IPS-NIHi11 (cell line): ENCODE measurements around the gene PTK6.
"Not testable (repeated sequence)": the region's sequence is repeated elsewhere in the genome, so short reads cannot be mapped to it uniquely, and the experiment has no call there.

Experiments
- DNase-seq: peaks from one replicate; pipeline ENCODE4 v3.0.0; 2012; ENCODE audit warnings: mixed read lengths, low spot score

The PTK6 gene

GRCh38 chr20:63536997-63537524, at the start of gene PTK6:
Gene PTK6 (minus strand): TSS chr20:63537376. CDS start chr20:63537314, 62 bp downstream.
- DNase-seq, result no peak

- DNase-seq, result no peak
These were observed 49.6 kb upstream of the PTK6 start for GRCh38 chr20:63586797-63587196.

- no peak for DNase-seq
These were observed 48.7 kb upstream of the PTK6 start for GRCh38 chr20:63585616-63586565.

GRCh38 chr20:63582382-63583063, 45.3 kb upstream of the PTK6 start:
- no peak for DNase-seq

DNA sequence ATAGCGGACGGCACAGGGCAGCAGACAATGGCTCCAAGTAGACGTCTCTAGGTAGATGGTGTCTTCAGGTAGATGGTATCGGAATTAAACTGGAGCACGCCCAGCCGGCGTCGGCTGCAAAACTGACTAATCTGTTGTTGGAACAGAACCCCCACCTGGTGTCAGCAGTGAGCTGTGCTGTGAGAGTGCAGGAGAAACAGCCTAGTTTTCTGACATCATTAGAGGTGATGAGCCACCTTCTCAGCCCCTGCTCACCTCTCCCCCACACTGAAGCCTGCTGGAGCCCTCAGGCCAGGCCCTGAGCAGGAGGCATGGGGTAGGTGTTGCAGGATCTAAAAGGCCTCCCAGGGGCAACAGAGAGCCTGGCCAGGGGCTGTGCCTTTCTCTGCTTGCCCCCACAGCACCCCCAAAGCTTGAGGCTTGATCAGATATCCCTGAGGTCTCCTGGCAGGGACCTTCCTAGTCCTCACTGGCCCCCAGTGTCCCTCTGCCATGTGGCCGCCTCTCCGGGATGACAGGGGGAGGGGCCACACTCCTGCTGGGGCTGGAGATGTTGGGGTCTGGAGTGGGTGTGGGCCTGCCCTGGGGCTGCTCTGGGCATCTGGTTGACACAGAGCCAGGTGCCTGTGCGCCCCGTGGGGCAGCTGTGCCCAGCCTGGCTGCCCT, 43.8 kb upstream of the PTK6 start:
- peak; percentile 66 for DNase-seq

DNA sequence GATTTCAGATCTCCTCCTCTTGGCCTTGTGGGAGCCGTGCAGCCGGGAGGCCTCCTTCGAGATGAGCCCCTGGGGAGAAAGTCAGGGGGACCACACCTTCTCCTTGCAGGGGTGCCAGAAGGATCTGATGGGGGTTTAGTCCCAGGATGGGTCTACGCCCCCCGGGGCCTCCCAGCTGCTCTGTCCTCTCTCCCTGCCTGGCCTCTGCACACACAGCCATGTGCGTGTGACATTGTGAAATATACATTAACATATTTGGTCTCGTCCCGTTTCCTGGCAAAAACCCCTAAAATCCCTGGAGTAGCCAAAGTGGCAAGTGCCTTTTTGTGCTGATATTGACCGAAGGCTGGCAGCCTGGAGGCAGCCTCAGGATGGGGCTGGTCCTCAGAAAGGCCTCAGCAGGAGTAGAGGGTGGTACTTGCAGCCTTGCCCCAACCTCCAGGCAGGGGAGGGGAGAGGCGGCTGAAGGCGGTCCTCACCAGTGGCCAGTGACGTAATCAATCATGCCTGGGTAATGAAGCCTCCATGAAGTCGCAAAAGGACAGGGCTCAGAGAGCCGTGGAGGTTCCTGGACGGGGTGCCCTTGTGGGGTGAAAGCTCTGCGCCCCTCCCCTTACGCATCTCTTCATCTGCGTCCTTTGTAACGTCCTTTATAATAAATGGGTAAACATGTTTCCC, 42.0 kb upstream of the PTK6 start:
- DNase-seq, result no peak

DNA sequence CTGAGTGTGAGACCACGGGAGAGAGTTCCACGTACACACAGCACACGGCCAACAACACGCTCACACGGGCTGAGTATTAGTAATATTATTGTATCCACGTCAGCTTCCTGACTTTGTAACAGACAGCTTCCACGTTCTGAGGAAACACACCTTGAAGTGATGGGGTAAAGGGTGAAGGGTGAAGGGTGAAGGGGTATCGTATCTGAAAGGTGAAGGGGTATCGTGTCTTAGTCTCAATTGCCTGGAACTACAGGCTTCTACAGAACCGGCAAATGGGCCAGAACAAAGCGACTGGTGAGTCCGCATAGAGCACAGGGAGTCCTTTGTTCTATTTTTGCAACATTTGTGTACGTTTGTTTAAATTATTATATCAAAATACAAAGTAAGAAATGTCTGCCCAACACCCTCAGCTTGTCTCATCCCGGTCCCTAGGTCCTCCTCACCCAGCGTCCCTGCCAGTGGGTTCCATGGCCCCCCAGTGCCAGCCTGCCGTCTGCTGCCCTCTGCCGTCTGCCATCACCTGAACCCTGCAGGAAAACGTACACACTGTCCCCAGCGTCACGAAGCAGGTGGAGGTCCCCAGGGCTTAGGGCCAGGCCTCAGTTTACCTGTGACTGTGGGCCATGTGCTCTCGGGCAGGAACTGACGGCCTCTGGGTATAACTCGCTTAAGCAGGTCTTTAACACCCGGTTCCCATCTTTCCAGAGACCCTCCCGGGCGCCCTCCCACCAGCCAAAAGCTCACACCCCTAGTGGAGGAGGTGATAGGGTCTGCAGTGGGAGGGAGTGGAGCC, 41.2 kb upstream of the PTK6 start:
- no peak for DNase-seq

DNA sequence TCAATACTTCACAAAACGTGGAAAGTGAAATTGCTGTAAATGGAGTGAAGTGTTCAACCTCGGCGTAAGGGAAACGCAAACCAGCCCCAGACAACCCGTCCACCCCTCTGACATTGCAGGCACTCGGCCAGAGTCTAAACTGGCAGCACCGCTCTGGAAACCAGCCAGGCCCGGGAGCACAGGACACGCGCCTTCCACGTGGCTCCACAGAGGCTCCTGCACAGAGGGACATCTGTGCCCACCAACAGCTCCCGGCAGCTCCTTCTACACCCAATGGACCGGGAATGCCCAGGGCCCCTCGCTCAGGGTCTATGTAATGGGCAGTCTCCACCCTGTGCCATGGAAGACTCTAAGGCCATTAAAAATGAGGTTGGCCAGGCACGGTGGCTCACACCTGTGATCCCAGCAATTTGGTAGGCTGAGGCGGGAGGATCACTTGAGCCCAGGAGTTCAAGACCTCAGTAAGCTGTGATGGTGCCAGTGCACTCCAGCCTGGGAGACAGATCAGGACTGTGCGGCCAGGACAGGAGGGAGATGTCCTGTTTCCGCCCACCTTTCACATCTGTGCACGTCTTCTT, 40.2 kb upstream of the PTK6 start:
- no peak for DNase-seq

- DNase-seq, result no peak
These were observed 39.1 kb upstream of the PTK6 start for GRCh38 chr20:63576311-63576710.

- DNase-seq, result no peak
These were observed 37.9 kb upstream of the PTK6 start for GRCh38 chr20:63574829-63575743.

DNA sequence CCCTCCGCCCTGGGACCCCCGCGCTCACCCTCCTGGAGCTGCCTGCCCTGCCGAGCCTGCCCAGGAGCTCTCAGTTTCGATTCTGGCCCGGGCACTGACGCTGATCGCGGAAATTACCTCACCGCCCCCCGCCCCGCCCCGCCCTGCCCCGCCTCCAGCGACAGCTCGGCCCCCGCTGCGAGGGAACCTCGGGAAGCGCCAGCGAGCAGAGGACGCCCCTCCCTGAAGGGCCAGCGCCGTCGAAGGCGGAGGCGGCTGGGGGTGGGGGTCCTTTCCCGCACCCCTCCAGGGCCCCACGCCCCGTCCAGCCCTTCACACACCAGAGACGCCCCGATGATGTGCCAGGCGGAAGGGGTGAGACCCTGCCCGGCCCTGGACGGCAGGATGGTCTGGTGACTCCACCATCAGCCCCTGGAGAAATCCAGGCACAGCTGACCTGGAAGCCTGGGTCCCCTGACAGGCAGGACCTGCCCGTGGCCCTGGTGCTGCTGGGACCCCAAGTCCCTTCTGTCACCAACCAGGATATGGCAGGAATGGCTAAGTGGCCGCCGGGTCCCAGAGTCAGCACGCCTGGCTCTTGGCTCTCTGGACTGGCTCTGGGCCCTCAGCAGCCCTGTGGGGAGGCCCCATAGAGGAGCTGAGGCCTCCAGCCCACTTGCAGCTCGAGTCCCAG, 37.1 kb upstream of the PTK6 start, which contains the start of gene HELZ2:
Gene HELZ2, minus strand, starts transcription at position 84 of the 673 bp plus-strand sequence. CDS start 1,854 bp downstream, outside the sequence.
- DNase-seq, result peak; percentile 82

DNA sequence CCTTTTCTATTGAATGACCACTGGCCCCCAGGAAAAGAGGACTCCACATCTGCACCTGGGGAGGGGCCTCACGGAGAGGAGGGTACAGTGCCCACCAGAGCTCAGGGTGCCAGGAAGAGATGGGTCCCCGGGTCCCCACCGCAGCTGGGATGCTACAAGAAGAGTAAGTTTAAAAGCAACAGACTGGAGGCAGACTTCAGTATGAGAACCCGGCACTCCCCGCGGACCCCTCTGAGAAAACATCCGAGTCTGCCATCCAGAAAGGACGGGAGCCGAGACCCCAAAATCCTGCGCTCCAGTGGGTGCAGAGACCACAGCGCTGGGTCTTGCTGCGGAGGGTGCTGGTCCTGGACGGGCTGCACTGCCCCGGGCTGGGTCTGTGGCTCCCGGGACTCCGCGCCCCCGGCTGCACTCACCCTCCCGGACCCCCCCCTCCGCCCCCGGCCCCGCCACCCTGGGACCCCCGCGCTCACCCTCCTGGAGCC, 36.5 kb upstream of the PTK6 start:
- DNase-seq, result no peak

DNA sequence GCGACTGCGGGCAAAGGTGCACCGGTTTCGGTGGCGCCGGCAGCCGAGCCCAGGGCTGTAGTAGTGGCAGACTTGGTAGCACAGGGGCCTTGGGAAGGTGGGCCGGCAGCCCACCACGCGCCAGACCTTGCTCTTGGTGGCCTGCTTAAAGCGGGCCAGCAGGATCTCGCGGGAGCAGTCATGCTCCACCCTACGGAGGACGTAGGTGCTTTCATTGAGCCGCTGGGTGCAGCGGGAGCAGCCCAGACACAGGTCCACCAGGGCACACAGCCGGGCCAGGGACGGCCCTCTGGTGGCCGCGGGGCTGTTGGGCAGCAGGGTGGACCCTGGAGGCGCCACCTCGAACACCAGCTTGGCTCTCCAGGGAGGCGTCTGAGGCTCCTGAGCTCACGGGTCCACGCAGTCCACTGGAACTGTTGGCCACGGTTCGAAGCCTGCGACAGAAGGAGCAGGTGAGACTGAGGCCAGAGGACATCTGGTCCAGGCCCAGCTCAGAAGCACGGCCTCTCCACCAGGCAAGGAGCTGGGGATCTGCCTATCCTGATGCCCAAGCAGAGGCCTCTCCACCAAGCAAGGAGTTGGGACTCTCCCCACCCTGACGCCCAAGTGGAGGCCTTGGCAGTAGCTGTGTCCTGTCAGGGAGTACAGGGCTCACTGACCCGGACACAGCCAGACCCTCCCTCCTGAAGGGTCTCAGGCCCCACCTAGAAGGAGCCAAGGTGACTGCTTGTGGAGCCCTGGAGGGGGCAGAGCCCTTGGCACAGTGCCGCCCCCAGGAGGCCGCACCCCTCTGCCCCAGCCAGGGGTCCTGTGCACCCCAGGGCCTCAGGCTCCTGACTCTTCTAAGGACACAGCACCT, 35.8 kb upstream of the PTK6 start:
- peak; percentile 59 for DNase-seq

- DNase-seq, result no peak
These were observed 35.1 kb upstream of the PTK6 start for GRCh38 chr20:63572071-63572787.

DNA sequence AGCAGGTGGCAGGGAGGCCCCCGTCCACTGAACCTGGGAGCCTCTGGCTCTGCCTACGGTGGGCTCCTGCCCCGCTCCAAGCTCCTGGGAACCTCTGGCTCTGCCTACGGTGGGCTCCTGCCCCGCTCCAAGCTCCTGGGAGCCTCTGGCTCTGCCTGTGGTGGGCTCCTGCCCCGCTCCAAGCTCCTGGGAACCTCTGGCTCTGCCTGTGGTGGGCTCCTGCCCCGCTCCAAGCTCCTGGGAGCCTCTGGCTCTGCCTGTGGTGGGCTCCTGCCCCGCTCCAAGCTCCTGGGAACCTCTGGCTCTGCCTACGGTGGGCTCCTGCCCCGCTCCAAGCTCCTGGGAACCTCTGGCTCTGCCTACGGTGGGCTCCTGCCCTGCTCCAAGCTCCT, 33.9 kb upstream of the PTK6 start:
- DNase-seq, result not testable (repeated sequence)

DNA sequence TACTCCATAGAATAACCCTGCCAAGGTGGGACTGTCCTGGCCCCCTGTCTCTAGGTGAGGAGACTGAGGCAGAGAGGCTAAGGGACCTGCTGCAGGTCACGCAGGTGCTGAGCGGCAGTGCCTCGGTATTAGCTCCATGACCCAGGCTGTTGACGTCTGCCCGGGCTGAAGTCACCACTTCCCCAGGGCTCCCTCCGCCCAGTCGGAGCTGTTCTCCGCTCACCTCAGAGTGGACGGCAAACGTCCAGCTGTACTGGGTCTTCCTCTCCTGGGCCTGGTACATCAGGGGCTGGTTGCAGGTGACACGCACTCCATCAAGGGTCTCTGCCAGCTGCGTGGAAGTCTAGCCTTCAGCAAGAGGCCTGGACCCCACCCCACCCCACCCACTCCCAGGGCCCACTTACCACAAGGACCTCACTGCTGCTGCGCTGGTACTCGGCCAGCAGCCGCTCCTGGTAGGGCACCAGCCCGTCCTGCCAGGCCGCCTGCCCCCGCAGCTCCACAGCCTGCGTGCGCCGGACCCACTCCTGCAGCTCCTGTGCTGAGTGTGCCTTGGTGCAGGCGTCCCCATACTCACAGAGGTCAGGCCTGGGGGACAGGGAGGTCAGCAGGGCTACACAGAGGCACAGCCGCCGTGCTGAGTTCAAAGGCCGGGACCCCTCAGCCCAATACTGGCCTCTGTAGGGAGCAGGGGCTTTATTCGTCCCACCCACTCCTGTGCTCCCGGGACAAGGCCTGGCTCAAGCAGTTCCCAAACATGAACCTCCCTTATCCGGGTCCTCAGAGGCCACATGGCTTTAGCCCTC, 33.3 kb upstream of the PTK6 start:
- no peak for DNase-seq
